Prostate gland (tissue), 2 donors: ENCODE measurements around the gene MACC1. TPM values are rescaled to one million over a fixed set of nuclear protein-coding genes. Genes with fewer than 3 reads are reported as not detected.

Source experiments
- DNase-seq: peaks from one replicate; pipeline ENCODE4 v3.0.0-alpha.2; 2019; ENCODE audit warnings: low spot score
- H3K27ac ChIP-seq, 2 donors: fragments of 200-600 bp; sonication (generic); 2 replicates each; pipeline ENCODE4 v1.5.1; 2017 to 2019
- H3K27me3 ChIP-seq: fragments of 200-600 bp; sonication (generic); replicated peaks from 2 replicates; pipeline ENCODE4 v1.5.1; 2019; ENCODE audit not compliant: insufficient read depth
- H3K36me3 ChIP-seq, 2 donors: fragments of 200-600 bp; sonication (generic); 1 replicate in 1 of 2; 2 replicates in 1 of 2; pipeline versions ENCODE4 v1.5.1 to v1.8.1; 2017 to 2019
- H3K4me1 ChIP-seq: fragments of 200-600 bp; sonication (generic); replicated peaks from 2 replicates; pipeline ENCODE4 v1.5.1; 2019
- H3K4me3 ChIP-seq, 2 donors: fragments of 200-600 bp; sonication (generic); 2 replicates each; pipeline ENCODE4 v1.5.1; 2017 to 2019
- H3K9me3 ChIP-seq: fragments of 200-600 bp; sonication (generic); 2 replicates; pipeline ENCODE4 v1.5.1; 2017
- POLR2A ChIP-seq: fragments of 450-650 bp; IDR thresholded peaks from one replicate; pipeline ENCODE4 v1.6.1; 2016; ENCODE audit warnings: antibody characterized with exemption, mild to moderate bottlenecking
- POLR2AphosphoS5 ChIP-seq: sonication (generic); formaldehyde crosslinking; IDR thresholded peaks from one replicate; pipeline ENCODE4 v1.6.1; 2017; ENCODE audit warnings: antibody characterized with exemption
- WGBS: methylation state at CpG from one replicate; pipeline ENCODE4 v1.1.5; 2018; 5-methylcytosine and 5-hydroxymethylcytosine counted together
- intact Hi-C: fragments of 100-400 bp; cut with DNase I; formaldehyde crosslinking; loops from one replicate; pipeline ENCODE4 v1.14.2; 2022
- total RNA-seq, 2 donors: library from RNA; depleted of rRNA; stranded (reverse); fragments of >200 nt; gene quantifications; one replicate each; pipeline ENCODE4 v1.1.0, GENCODE V29; 2016
- TF ChIP-seq, protein P1 (sequence below), 4 experiments: fragments of 200-600 bp in 2 of 4; fragments of 450-650 bp in 2 of 4; sonication (generic) in 2 of 4; IDR thresholded peaks; 1 replicate in 3 of 4; 2 replicates in 1 of 4; pipeline ENCODE4 v1.5.1; 2016 to 2019; ENCODE audit warnings: antibody characterized with exemption in 4 of 4, mild to moderate bottlenecking in 2 of 4, moderate library complexity in 2 of 4

Gene MACC1
- total RNA-seq, 2 donors from 2014 or later = 3.0 to 3.4 TPM

DNA sequence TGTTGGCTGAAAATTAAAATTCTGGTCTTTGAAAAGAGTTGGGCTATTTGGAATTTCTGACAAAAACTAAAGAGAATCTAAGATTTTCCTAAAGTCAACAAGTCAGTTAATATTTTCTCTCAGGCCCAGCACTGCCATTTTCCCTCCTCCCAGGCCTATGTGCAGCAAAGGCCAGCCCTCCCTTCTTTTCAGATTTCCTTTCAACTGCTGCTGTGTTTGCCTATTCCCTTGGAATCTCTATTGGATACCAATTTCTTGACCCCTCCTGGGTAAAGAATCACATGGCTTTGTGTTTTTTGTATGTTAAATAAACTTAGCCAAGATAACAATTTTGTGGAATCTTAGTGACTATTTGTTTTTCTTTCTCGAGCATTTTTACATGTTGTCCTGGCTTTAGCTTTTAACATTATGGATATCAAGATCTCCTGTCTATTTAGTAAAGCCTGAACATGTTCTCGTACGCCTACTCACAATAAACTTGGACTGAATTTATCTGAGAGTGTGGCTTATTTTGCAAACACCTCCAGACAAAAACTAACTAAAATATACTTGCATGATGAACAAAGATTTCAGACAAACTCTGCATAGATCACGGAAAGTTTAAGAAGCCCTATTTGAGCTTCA lies 19.9 kb downstream of the MACC1 start:
- intact Hi-C loops = no loop called here
- no peaks in the 10 kb centered on the region for H3K9me3 ChIP-seq
- no peaks in the 10 kb centered on the region for H3K36me3 ChIP-seq
- TF ChIP-seq, protein P1, sequence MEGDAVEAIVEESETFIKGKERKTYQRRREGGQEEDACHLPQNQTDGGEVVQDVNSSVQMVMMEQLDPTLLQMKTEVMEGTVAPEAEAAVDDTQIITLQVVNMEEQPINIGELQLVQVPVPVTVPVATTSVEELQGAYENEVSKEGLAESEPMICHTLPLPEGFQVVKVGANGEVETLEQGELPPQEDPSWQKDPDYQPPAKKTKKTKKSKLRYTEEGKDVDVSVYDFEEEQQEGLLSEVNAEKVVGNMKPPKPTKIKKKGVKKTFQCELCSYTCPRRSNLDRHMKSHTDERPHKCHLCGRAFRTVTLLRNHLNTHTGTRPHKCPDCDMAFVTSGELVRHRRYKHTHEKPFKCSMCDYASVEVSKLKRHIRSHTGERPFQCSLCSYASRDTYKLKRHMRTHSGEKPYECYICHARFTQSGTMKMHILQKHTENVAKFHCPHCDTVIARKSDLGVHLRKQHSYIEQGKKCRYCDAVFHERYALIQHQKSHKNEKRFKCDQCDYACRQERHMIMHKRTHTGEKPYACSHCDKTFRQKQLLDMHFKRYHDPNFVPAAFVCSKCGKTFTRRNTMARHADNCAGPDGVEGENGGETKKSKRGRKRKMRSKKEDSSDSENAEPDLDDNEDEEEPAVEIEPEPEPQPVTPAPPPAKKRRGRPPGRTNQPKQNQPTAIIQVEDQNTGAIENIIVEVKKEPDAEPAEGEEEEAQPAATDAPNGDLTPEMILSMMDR (IDR thresholded peaks at IDR 0.05) = no peak
- TF ChIP-seq POLR2AphosphoS5 (no peak), POLR2A (no peak)
- H3K27ac ChIP-seq = no peak overlapping the region
- no peak overlapping the region for H3K4me3 ChIP-seq
- no peaks in the 10 kb centered on the region for H3K4me1 ChIP-seq
- WGBS = 37% methylated on average over 4 of the region's 4 CpGs
- H3K27me3 ChIP-seq = no peaks in the 10 kb centered on the region
- no peak for DNase-seq

DNA sequence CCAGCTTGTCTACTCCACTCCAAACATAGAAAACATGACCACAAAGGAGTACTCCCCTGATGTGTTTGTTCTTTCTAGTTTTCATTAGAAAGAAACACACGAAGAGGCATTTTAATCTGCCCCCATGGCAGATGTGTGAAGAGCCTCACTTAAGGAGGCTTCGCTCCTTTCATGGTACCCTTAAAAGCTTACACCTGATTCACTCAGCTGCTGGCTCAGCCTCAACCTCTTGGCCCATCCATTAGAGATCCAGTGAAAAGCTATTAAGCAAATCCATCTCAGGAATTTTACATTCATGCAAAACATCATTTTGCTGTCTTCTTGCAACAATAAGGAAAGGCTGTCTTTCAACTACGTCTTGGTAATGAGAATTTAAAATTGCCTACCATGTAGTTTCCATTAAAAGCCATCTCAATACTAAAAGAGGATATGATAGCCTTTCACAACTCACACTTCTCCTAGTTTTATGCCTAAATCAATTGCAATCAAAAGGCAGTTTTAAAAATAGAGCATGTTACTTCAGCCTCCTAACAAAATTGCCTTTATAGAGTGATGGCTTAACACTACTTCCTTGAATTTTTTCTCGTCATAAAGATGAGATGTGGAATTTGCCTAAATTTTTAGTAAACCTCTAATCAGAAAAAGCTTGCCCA lies 22.7 kb downstream of the MACC1 start:
- 68% methylated on average over 4 of the region's 4 CpGs for WGBS
- no peak for DNase-seq
- H3K27me3 ChIP-seq = no peaks in the 10 kb centered on the region
- no peak overlapping the region for H3K4me3 ChIP-seq
- TF ChIP-seq POLR2A (no peak), POLR2AphosphoS5 (no peak)
- TF ChIP-seq, protein P1 (IDR thresholded peaks at IDR 0.05) = no peak
- no peaks in the 10 kb centered on the region for H3K9me3 ChIP-seq
- no peaks in the 10 kb centered on the region for H3K36me3 ChIP-seq
- intact Hi-C loops = no loop called here
- H3K27ac ChIP-seq = no peak overlapping the region
- H3K4me1 ChIP-seq = no peaks in the 10 kb centered on the region

DNA sequence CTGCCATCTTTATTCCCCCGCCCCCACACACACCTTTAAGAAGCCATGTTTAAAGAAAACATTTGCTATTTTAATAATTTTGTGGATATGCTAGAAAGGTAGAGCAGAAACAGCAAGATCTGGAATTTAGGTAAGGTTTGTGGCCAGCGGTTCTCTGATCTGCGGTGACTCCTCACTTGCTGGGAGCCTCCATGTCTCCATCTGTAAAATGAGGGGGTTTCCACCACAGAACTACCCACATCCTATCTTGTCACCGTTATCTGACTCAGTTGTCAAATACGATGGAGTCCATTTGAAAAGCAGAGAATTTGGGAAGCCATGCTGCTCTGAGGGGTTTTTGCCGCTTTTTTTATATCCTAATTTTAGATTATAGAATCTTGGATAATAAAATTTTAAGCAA lies 23.3 kb downstream of the MACC1 start:
- no peak overlapping the region for H3K27ac ChIP-seq

DNA sequence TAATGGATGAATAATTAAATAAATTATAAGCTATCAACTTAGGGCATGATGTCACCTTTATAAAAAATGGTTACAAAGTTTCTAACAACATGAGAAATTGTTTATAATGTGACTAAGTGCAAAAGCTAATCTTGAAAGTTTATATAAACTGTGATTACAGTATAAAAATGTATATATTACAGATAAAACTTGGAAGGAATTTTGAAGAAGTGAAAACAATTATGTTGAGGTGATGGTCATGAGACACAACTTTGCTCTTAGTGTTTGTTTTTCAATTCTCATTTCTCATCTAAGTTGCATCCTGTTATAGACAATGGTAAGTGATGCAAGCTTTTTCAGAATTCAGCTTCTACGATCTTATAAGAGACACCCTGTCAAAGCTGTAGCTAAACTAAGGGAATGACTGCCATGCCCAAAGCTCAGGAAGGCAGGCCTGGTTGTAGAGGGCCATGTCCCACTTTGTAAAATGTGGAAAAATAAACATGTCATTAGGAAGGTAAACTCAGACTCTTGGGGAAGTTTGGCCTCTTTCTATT lies 23.9 kb downstream of the MACC1 start:
- H3K36me3 ChIP-seq = no peaks in the 10 kb centered on the region
- no peaks in the 10 kb centered on the region for H3K9me3 ChIP-seq
- no peak for TF ChIP-seq POLR2A
- TF ChIP-seq, protein P1 (IDR thresholded peaks at IDR 0.05) = no peak
- TF ChIP-seq POLR2AphosphoS5 = no peak
- H3K4me3 ChIP-seq = no peak overlapping the region
- 55% methylated on average over 1 of the region's 1 CpG for WGBS
- intact Hi-C loops = no loop called here
- no peaks in the 10 kb centered on the region for H3K4me1 ChIP-seq
- no peaks in the 10 kb centered on the region for H3K27me3 ChIP-seq
- H3K27ac ChIP-seq = no peak overlapping the region
- DNase-seq = no peak

More for the DNA sequence above, 23.3 kb downstream of the MACC1 start:
- no peaks in the 10 kb centered on the region for H3K36me3 ChIP-seq
- no peaks in the 10 kb centered on the region for H3K4me1 ChIP-seq
- TF ChIP-seq POLR2AphosphoS5 (no peak), POLR2A (no peak)
- TF ChIP-seq, protein P1 (IDR thresholded peaks at IDR 0.05) = no peak
- intact Hi-C loops = no loop called here
- H3K9me3 ChIP-seq = no peaks in the 10 kb centered on the region
- DNase-seq = no peak
- no peaks in the 10 kb centered on the region for H3K27me3 ChIP-seq
- H3K4me3 ChIP-seq = no peak overlapping the region
- WGBS = 93% methylated on average over 6 of the region's 6 CpGs
